ENCODE measurements around the gene KIF12. TPM values are rescaled to one million over a fixed set of nuclear protein-coding genes. Genes with fewer than 3 reads are reported as not detected.

KIF12 gene
- polyA plus RNA-seq, 1 donor (not counting 4 experiments of a cell fraction or from before 2014, with no cell fraction given): 1.5 TPM

DNA sequence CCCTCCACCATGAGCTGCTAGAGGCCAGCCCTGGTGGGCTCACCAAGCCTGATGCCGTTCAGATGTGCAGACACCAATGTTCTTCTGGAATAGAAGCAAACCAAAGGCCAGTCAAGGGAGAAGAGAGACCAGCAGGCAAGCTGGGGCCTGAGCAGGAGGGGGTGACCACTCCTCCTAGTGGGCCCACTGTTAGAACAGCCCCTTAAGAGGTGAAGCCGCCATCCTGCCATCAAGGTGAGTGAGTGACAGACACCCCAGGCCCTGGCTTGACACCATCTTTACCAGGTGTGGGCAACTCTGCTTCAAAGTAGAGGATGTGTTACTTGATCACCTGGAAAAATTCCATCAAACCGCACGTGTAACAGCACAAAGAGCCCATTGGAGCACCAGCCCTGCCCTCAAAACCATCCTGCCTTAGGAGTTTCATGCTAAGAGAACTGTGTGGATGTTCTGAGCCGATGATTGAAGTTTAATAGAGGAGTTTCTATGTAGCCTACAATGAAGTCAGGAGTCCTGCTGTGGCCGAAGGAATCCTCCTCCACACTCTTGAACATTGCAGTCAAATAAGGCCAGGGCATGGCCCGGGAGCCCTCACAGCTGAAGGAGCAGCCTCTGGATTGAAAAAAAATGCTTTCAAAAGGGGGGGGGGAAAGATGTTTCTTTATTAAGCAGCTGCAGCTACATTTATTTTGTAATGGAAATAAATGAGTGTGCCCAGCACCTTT is 41.8 kb downstream of the KIF12 start:
- Histone ChIP-seq H3K4me3 (ENCODE audit: control insufficient read depth in 2 of 3, extremely low read depth in 1 of 3, insufficient read depth in 2 of 3, low read depth in 1 of 3, low read length in 3 of 3) (no peak overlapping the region), H2AFZ (ENCODE audit: control insufficient read depth, low read length) (no peak overlapping the region), H3K4me1 (ENCODE audit: control insufficient read depth, extremely low read depth, insufficient read depth, low read length) (no peaks in the 10 kb centered on the region), H3K27me3 (ENCODE audit: control insufficient read depth, extremely low read depth, insufficient read depth, low read length) (no peaks in the 10 kb centered on the region), H3K9me3 (ENCODE audit: control insufficient read depth, low read depth, low read length) (no peaks in the 10 kb centered on the region), H3K36me3 (ENCODE audit: control insufficient read depth in 2 of 2, extremely low read depth in 1 of 2, insufficient read depth in 2 of 2, low read length in 2 of 2) (no peaks in the 10 kb centered on the region), H3K9me1 (ENCODE audit: control insufficient read depth, extremely low read depth, insufficient read depth, low read length) (no peaks in the 10 kb centered on the region), H3K79me2 (ENCODE audit: control insufficient read depth, insufficient read depth, low read length) (no peaks in the 10 kb centered on the region), H3K27ac (ENCODE audit: control insufficient read depth, insufficient read depth, low read length) (no peak overlapping the region), H3K4me2 (ENCODE audit: control insufficient read depth, extremely low read depth, insufficient read depth, low read depth, low read length) (no peak overlapping the region), H4K20me1 (ENCODE audit: control insufficient read depth, extremely low read depth, insufficient read depth, low read length) (no peaks in the 10 kb centered on the region), H3K9ac (ENCODE audit: control insufficient read depth, extremely low read depth, insufficient read depth, low read length) (no peak overlapping the region)
- dilution Hi-C loops (cut with MboI; ENCODE audit: extremely low pct_ligation_motif_present, low sequenced_read_pairs): no loop called here
- FAIRE-seq (no peak), DNase-seq (ENCODE audit: low read depth, low spot score) (no peak)
- TF ChIP-seq, protein P1, sequence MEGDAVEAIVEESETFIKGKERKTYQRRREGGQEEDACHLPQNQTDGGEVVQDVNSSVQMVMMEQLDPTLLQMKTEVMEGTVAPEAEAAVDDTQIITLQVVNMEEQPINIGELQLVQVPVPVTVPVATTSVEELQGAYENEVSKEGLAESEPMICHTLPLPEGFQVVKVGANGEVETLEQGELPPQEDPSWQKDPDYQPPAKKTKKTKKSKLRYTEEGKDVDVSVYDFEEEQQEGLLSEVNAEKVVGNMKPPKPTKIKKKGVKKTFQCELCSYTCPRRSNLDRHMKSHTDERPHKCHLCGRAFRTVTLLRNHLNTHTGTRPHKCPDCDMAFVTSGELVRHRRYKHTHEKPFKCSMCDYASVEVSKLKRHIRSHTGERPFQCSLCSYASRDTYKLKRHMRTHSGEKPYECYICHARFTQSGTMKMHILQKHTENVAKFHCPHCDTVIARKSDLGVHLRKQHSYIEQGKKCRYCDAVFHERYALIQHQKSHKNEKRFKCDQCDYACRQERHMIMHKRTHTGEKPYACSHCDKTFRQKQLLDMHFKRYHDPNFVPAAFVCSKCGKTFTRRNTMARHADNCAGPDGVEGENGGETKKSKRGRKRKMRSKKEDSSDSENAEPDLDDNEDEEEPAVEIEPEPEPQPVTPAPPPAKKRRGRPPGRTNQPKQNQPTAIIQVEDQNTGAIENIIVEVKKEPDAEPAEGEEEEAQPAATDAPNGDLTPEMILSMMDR (optimal IDR thresholded peaks at IDR 0.05 in 1 of 3, IDR thresholded peaks at IDR 0.05 in 1 of 3, conservative IDR thresholded peaks at IDR 0.05 in 1 of 3; ENCODE audit: extremely low read depth in 1 of 3, insufficient read depth in 2 of 3, low read length in 3 of 3): no peak
- no peak for TF ChIP-seq EZH2 (IDR thresholded peaks at IDR 0.05; ENCODE audit: low read length)

- Histone ChIP-seq H3K9me1 (ENCODE audit: control insufficient read depth, extremely low read depth, insufficient read depth, low read length) (no peaks in the 10 kb centered on the region), H3K9me3 (ENCODE audit: control insufficient read depth, low read depth, low read length) (no peaks in the 10 kb centered on the region), H3K27me3 (ENCODE audit: control insufficient read depth, extremely low read depth, insufficient read depth, low read length) (no peaks in the 10 kb centered on the region), H2AFZ (ENCODE audit: control insufficient read depth, low read length) (no peak overlapping the region), H4K20me1 (ENCODE audit: control insufficient read depth, extremely low read depth, insufficient read depth, low read length) (no peaks in the 10 kb centered on the region), H3K4me2 (ENCODE audit: control insufficient read depth, extremely low read depth, insufficient read depth, low read depth, low read length) (no peak overlapping the region), H3K4me1 (ENCODE audit: control insufficient read depth, extremely low read depth, insufficient read depth, low read length) (no peaks in the 10 kb centered on the region), H3K4me3 (ENCODE audit: control insufficient read depth in 2 of 3, extremely low read depth in 1 of 3, insufficient read depth in 2 of 3, low read depth in 1 of 3, low read length in 3 of 3) (no peak overlapping the region), H3K27ac (ENCODE audit: control insufficient read depth, insufficient read depth, low read length) (no peak overlapping the region), H3K9ac (ENCODE audit: control insufficient read depth, extremely low read depth, insufficient read depth, low read length) (no peak overlapping the region), H3K79me2 (ENCODE audit: control insufficient read depth, insufficient read depth, low read length) (no peaks in the 10 kb centered on the region), H3K36me3 (ENCODE audit: control insufficient read depth in 2 of 2, extremely low read depth in 1 of 2, insufficient read depth in 2 of 2, low read length in 2 of 2) (peaks cover 0 to 2% of the 10 kb centered on the region in 2 experiments)
- dilution Hi-C loops (cut with MboI; ENCODE audit: extremely low pct_ligation_motif_present, low sequenced_read_pairs): no loop called here
- TF ChIP-seq EZH2 (IDR thresholded peaks at IDR 0.05; ENCODE audit: low read length): no peak
- TF ChIP-seq, protein P1 (optimal IDR thresholded peaks at IDR 0.05 in 1 of 3, IDR thresholded peaks at IDR 0.05 in 1 of 3, conservative IDR thresholded peaks at IDR 0.05 in 1 of 3; ENCODE audit: extremely low read depth in 1 of 3, insufficient read depth in 2 of 3, low read length in 3 of 3): no peak
- no peak for DNase-seq (ENCODE audit: low read depth, low spot score)
- no peak for FAIRE-seq
Measured at GRCh38 chr9:114056527-114056926, 42.6 kb downstream of the KIF12 start.

Measured in keratinocyte (primary cell).